CD14-positive monocyte (primary cell): ENCODE data around the gene CXADR. TPM values are rescaled to one million over a fixed set of nuclear protein-coding genes. Genes with fewer than 3 reads are reported as not detected.
A peak's percentile ranks its signal among the peaks of the same experiment; 100 is the strongest.
"Not testable (repeated sequence)": the region's sequence is repeated elsewhere in the genome, so short reads cannot be mapped to it uniquely, and the experiment has no call there.

Source experiments
- DNase-seq, 3 donors: peaks; one replicate each; pipeline ENCODE4 v3.0.0-alpha.2; 2011 to 2022
- H2AFZ ChIP-seq: 2 replicates; pipeline ENCODE4 v1.6.0; 2012; ENCODE audit warnings: mild to moderate bottlenecking, low read depth, low read length, inconsistent platforms; ENCODE audit not compliant: insufficient read depth, poor library complexity, severe bottlenecking
- H3K27ac ChIP-seq, 2 donors: 1 replicate in 1 of 2; 2 replicates in 1 of 2; pipeline ENCODE4 v1.5.1; 2012 to 2013; ENCODE audit warnings: low read length in 2 of 2, control low read depth in 1 of 2, inconsistent platforms in 1 of 2, low read depth in 1 of 2, mild to moderate bottlenecking in 1 of 2
- H3K27me3 ChIP-seq, 2 donors: one replicate each; pipeline versions ENCODE4 v1.6.0 to v1.6.1; 2011 to 2013; ENCODE audit warnings: low read length in 2 of 2; ENCODE audit not compliant: control insufficient read depth in 2 of 2, insufficient read depth in 2 of 2
- H3K36me3 ChIP-seq, 2 donors: replicated peaks in 1 of 2; 1 replicate in 1 of 2; 2 replicates in 1 of 2; pipeline versions ENCODE4 v1.5.1 to v1.6.1; 2012 to 2013; ENCODE audit warnings: low read length in 2 of 2, control low read depth in 1 of 2, inconsistent platforms in 1 of 2, mild to moderate bottlenecking in 1 of 2; ENCODE audit not compliant: insufficient read depth in 2 of 2, control insufficient read depth in 1 of 2
- H3K4me1 ChIP-seq, 2 donors: 1 replicate in 1 of 2; 2 replicates in 1 of 2; pipeline versions ENCODE4 v1.5.1 to v1.6.1; 2012 to 2013; ENCODE audit warnings: low read length in 2 of 2, control low read depth in 1 of 2, inconsistent platforms in 1 of 2, mild to moderate bottlenecking in 1 of 2, moderate library complexity in 1 of 2; ENCODE audit not compliant: insufficient read depth in 2 of 2, control insufficient read depth in 1 of 2
- H3K4me2 ChIP-seq: replicated peaks from 2 replicates; pipeline ENCODE3; 2012; ENCODE audit warnings: low read length, moderate library complexity, mild to moderate bottlenecking; ENCODE audit not compliant: poor library complexity, severe bottlenecking; ENCODE audit errors: extremely low read depth
- H3K4me3 ChIP-seq, 3 experiments: fragments of 200-600 bp in 1 of 3; sonication (generic) in 1 of 3; replicated peaks in 1 of 3; 1 replicate in 2 of 3; 2 replicates in 1 of 3; pipeline ENCODE4 v1.5.1; 2011 to 2013; ENCODE audit warnings: low read length in 3 of 3, mild to moderate bottlenecking in 3 of 3, control low read depth in 2 of 3, low read depth in 2 of 3, inconsistent platforms in 1 of 3, moderate library complexity in 1 of 3
- H3K79me2 ChIP-seq: 2 replicates; pipeline ENCODE4 v1.6.0; 2012; ENCODE audit warnings: mild to moderate bottlenecking, control low read depth, inconsistent platforms, low read length, moderate library complexity; ENCODE audit not compliant: insufficient read depth
- H3K9ac ChIP-seq: 2 replicates; pipeline ENCODE4 v1.6.0; 2017; ENCODE audit warnings: low read length, mild to moderate bottlenecking; ENCODE audit not compliant: insufficient read depth, poor library complexity, severe bottlenecking
- H3K9me3 ChIP-seq, 2 donors: replicated peaks in 1 of 2; 1 replicate in 1 of 2; 2 replicates in 1 of 2; pipeline versions ENCODE4 v1.5.1 to v1.6.1; 2012 to 2013; ENCODE audit warnings: low read length in 2 of 2, control low read depth in 1 of 2; ENCODE audit not compliant: control insufficient read depth in 1 of 2, insufficient read depth in 1 of 2
- H4K20me1 ChIP-seq: 2 replicates; pipeline ENCODE4 v1.6.0; 2012; ENCODE audit warnings: mild to moderate bottlenecking, low read length, control low read depth, moderate library complexity; ENCODE audit not compliant: insufficient read depth
- H3K27ac Mint-ChIP-seq, 7 donors: one replicate each; pipeline ENCODE4 v1.8.0; 2020; ENCODE audit warnings: mild to moderate bottlenecking in 7 of 7, mixed read lengths in 7 of 7, moderate library complexity in 6 of 7, inconsistent platforms in 2 of 7
- H3K27me3 Mint-ChIP-seq, 3 donors: one replicate each; pipeline ENCODE4 v1.8.0; 2021 to 2022; ENCODE audit warnings: low read depth in 3 of 3, mild to moderate bottlenecking in 3 of 3, mixed read lengths in 3 of 3, moderate library complexity in 3 of 3, inconsistent platforms in 1 of 3
- H3K36me3 Mint-ChIP-seq, 2 donors: one replicate each; pipeline ENCODE4 v1.8.0; 2020; ENCODE audit warnings: mixed read lengths in 2 of 2, inconsistent platforms in 1 of 2, mild to moderate bottlenecking in 1 of 2
- H3K4me1 Mint-ChIP-seq: one replicate; pipeline ENCODE4 v1.8.0; 2020; ENCODE audit warnings: mild to moderate bottlenecking, mixed read lengths
- H3K4me3 Mint-ChIP-seq, 2 donors: one replicate each; pipeline ENCODE4 v1.8.0; 2020; ENCODE audit warnings: mild to moderate bottlenecking in 2 of 2, mixed read lengths in 2 of 2, moderate library complexity in 1 of 2
- H3K9me3 Mint-ChIP-seq, 7 donors: one replicate each; pipeline ENCODE4 v1.8.0; 2020 to 2022; ENCODE audit warnings: mixed read lengths in 7 of 7, mild to moderate bottlenecking in 6 of 7, moderate library complexity in 6 of 7, inconsistent platforms in 2 of 7
- CTCF ChIP-seq: fragments of 200-600 bp; IDR thresholded peaks from one replicate; pipeline ENCODE4 v1.8.0; 2022; ENCODE audit warnings: antibody characterized with exemption, mild to moderate bottlenecking
- WGBS: methylation state at CpG from one replicate; pipeline ENCODE4 v1.1.5; 2013; ENCODE audit warnings: missing lambda C conversion rate; ENCODE audit not compliant: insufficient coverage; 5-methylcytosine and 5-hydroxymethylcytosine counted together
- intact Hi-C, 2 donors: fragments of 100-400 bp; cut with micrococcal nuclease; formaldehyde crosslinking; loops; one replicate each; pipeline versions ENCODE4 v1.15.0 to v1.15.1; 2023
- polyA plus RNA-seq, 3 donors: library from polyadenylated mRNA; depleted of rRNA in 1 of 3; unstranded in 2 of 3; stranded (reverse) in 1 of 3; fragments of 300-500 nt in 2 of 3; fragments of >200 nt in 1 of 3; fragmentation: Illumina TruSeq in 2 of 3; gene quantifications; 1 replicate in 2 of 3; 2 replicates in 1 of 3; pipeline ENCODE4 v1.2.3, GENCODE V29; 2012 to 2021

CXADR gene
- polyA plus RNA-seq, 3 donors, result not detected

- 1% methylated on average over 57 of the region's 69 CpGs for WGBS
- Histone ChIP-seq H3K9me3 (no peaks in the 10 kb centered on the region), H3K9ac (no peak overlapping the region), H3K4me3 (peak overlapping the region in 2 of 3 experiments; percentile 4 to 70), H2AFZ (peak overlapping the region; percentile 53), H3K27ac (no peak overlapping the region), H4K20me1 (no peaks in the 10 kb centered on the region), H3K4me1 (peaks cover 9 to 24% of the 10 kb centered on the region in 2 donors), H3K79me2 (no peaks in the 10 kb centered on the region), H3K36me3 (no peaks in the 10 kb centered on the region), H3K27me3 (peaks cover 39 to 72% of the 10 kb centered on the region in 2 donors), H3K4me2 (peak overlapping the region; percentile 83)
- Mint-ChIP-seq H3K4me3 (peak overlapping the region; percentile 72 to 83), H3K27ac (no peak overlapping the region), H3K27me3 (peaks cover 62 to 82% (median 68%) of the 10 kb centered on the region in 3 donors), H3K36me3 (peaks cover 0 to 5% of the 10 kb centered on the region in 2 donors), H3K4me1 (peaks cover 16% of the 10 kb centered on the region), H3K9me3 (peaks cover 0 to 20% (median 14%) of the 10 kb centered on the region in 7 donors)
- no peak for DNase-seq
- intact Hi-C loops, result no loop called here
- no peak for TF ChIP-seq CTCF
Observed at GRCh38 chr21:17513214-17514123, 626 bp downstream of the CXADR start.

- Mint-ChIP-seq H3K36me3 (peaks cover 0 to 5% of the 10 kb centered on the region in 2 donors), H3K27ac (peak overlapping the region in 1 of 7 donors; percentile 21), H3K4me1 (peaks cover 16% of the 10 kb centered on the region), H3K4me3 (peak overlapping the region in 1 of 2 donors; percentile 83), H3K27me3 (peaks cover 64 to 84% (median 68%) of the 10 kb centered on the region in 3 donors), H3K9me3 (peaks cover 0 to 20% (median 14%) of the 10 kb centered on the region in 7 donors)
- Histone ChIP-seq H3K9me3 (no peaks in the 10 kb centered on the region), H3K4me2 (no peak overlapping the region), H4K20me1 (no peaks in the 10 kb centered on the region), H3K9ac (no peak overlapping the region), H2AFZ (no peak overlapping the region), H3K36me3 (no peaks in the 10 kb centered on the region), H3K4me1 (peaks cover 9 to 24% of the 10 kb centered on the region in 2 donors), H3K79me2 (no peaks in the 10 kb centered on the region), H3K27me3 (peaks cover 39 to 74% of the 10 kb centered on the region in 2 donors), H3K4me3 (no peak overlapping the region), H3K27ac (no peak overlapping the region)
- DNase-seq, result no peak
- WGBS, result 10% methylated on average over 6 of the region's 13 CpGs
- TF ChIP-seq CTCF, result no peak
- intact Hi-C loops, result no loop called here
Observed at GRCh38 chr21:17514124-17514845, 1.4 kb downstream of the CXADR start.

- H3K9ac ChIP-seq, result not testable (repeated sequence)
Observed at GRCh38 chr21:17517008-17517407, 4.2 kb downstream of the CXADR start.

More at GRCh38 chr21:17517008-17517407, 4.2 kb downstream of the CXADR start:
- H3K27ac Mint-ChIP-seq, H3K9me3 ChIP-seq, H3K36me3 ChIP-seq, H3K79me2 ChIP-seq, intact Hi-C loops, H3K4me3 ChIP-seq, H2AFZ ChIP-seq, DNase-seq, H3K4me2 ChIP-seq, H3K36me3 Mint-ChIP-seq, H3K27ac ChIP-seq, H3K4me3 Mint-ChIP-seq, H4K20me1 ChIP-seq: not testable (repeated sequence)
- Histone ChIP-seq H3K27me3 (peaks cover 30 to 52% of the 10 kb centered on the region in 2 donors), H3K4me1 (peaks cover 9 to 21% of the 10 kb centered on the region in 2 donors)
- H3K9me3 Mint-ChIP-seq, result peaks cover 0 to 20% (median 11%) of the 10 kb centered on the region in 7 donors
- H3K27me3 Mint-ChIP-seq, result peaks cover 48 to 64% (median 50%) of the 10 kb centered on the region in 3 donors
- WGBS, result no CpG with 5 or more reads among the region's 1 CpG
- H3K4me1 Mint-ChIP-seq, result peaks cover 14% of the 10 kb centered on the region
